B cell (primary cell): ENCODE data around the gene CCDC110.

ENCODE experiments used
- EZH2 ChIP-seq: IDR thresholded peaks from 2 replicates; pipeline ENCODE4 v1.6.1; 2012; ENCODE audit warnings: borderline replicate concordance, low read depth, mild to moderate bottlenecking, moderate library complexity, low read length; ENCODE audit not compliant: insufficient read depth, poor library complexity, severe bottlenecking
- TF ChIP-seq, protein P1 (sequence below): fragments of 200-600 bp; IDR thresholded peaks from one replicate; pipeline ENCODE4 v1.8.0; 2022; ENCODE audit warnings: antibody characterized with exemption, mild to moderate bottlenecking

DNA sequence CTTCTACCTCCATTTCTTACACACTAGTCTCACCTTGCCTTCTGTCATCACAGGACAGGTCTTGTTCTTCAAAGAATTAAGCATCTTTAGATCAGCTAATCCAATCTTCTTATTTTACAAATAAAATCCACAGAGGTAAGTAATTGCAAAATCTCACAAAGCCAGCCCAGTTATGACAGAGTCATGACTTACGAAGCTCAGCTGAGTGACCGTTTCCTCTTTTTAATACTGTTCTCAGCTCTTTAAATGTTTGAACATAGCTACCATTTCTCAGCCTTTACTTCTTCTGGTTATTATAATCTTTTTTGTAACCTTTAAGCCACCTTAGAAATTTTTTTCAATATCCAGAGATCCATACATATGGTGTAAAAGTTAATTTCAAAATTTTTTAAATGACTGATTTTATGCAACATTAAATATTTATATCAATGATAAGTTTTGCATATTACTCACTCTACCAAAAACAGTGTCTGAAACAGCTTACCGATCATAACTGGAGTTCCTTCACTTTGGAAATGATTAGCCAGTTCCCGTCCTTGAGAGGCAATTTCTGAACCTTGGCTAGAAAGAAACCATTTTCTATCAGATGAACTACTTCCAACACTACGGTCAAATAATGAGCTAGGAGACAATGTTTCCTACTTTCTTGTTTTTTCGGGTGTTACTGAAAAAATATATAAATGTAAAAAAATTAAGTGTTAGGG is 66.1 kb downstream of the CCDC110 start:
- TF ChIP-seq, protein P1, sequence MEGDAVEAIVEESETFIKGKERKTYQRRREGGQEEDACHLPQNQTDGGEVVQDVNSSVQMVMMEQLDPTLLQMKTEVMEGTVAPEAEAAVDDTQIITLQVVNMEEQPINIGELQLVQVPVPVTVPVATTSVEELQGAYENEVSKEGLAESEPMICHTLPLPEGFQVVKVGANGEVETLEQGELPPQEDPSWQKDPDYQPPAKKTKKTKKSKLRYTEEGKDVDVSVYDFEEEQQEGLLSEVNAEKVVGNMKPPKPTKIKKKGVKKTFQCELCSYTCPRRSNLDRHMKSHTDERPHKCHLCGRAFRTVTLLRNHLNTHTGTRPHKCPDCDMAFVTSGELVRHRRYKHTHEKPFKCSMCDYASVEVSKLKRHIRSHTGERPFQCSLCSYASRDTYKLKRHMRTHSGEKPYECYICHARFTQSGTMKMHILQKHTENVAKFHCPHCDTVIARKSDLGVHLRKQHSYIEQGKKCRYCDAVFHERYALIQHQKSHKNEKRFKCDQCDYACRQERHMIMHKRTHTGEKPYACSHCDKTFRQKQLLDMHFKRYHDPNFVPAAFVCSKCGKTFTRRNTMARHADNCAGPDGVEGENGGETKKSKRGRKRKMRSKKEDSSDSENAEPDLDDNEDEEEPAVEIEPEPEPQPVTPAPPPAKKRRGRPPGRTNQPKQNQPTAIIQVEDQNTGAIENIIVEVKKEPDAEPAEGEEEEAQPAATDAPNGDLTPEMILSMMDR: no peak
- TF ChIP-seq EZH2: no peak
